ENCODE data around the gene SYNE2.

GRCh38 chr14:64190974-64191502 is 338.2 kb downstream of the SYNE2 start:
- TF ChIP-seq CTCF (IDR thresholded peaks at IDR 0.05; ENCODE audit: insufficient read depth, low read length, poor library complexity, severe bottlenecking), result no peak
- TF ChIP-seq EZH2phosphoT487 (conservative IDR thresholded peaks at IDR 0.05; ENCODE audit: low read length), result no peak

All from SU-DHL-6 (cell line).